Loucy (cell line): ENCODE results near the gene TPM1.
"Not testable (repeated sequence)": the region's sequence is repeated elsewhere in the genome, so short reads cannot be mapped to it uniquely, and the experiment has no call there.

Experiments used
- H2AFZ ChIP-seq: fragments of 200-600 bp; sonication (generic); 2 replicates; pipeline ENCODE4 v1.6.0; 2016; ENCODE audit warnings: antibody characterized with exemption, mild to moderate bottlenecking, low read length, moderate library complexity
- H3F3A ChIP-seq: fragments of 200-600 bp; 2 replicates; pipeline ENCODE4 v1.6.0; 2016; ENCODE audit warnings: antibody characterized with exemption, low read depth, mild to moderate bottlenecking
- H3K27me3 ChIP-seq: fragments of 200-600 bp; sonication (generic); 2 replicates; pipeline ENCODE4 v1.6.1; 2014; ENCODE audit warnings: low read length, mild to moderate bottlenecking; ENCODE audit not compliant: insufficient read depth, poor library complexity, severe bottlenecking
- H3K36me3 ChIP-seq: fragments of 200-600 bp; sonication (generic); 2 replicates; pipeline ENCODE4 v1.6.1; 2016; ENCODE audit warnings: low read length; ENCODE audit not compliant: insufficient read depth
- H3K4me1 ChIP-seq: fragments of 200-600 bp; sonication (generic); 2 replicates; pipeline ENCODE4 v1.5.1; 2014; ENCODE audit warnings: low read length, mild to moderate bottlenecking; ENCODE audit not compliant: insufficient read depth, poor library complexity, severe bottlenecking
- H3K4me2 ChIP-seq: fragments of 200-600 bp; sonication (generic); 2 replicates; pipeline ENCODE4 v1.6.0; 2014; ENCODE audit warnings: antibody characterized with exemption, low read length, low read depth, mild to moderate bottlenecking; ENCODE audit not compliant: poor library complexity, severe bottlenecking
- H3K4me3 ChIP-seq: fragments of 200-600 bp; sonication (generic); 2 replicates; pipeline ENCODE4 v1.5.1; 2014; ENCODE audit warnings: low read length, mild to moderate bottlenecking, mixed read lengths; ENCODE audit not compliant: poor library complexity, severe bottlenecking
- H3K79me2 ChIP-seq: fragments of 200-600 bp; sonication (generic); 2 replicates; pipeline ENCODE4 v1.6.1; 2014; ENCODE audit warnings: low read length; ENCODE audit not compliant: insufficient read depth
- H3K9ac ChIP-seq: fragments of 200-600 bp; sonication (generic); 2 replicates; pipeline ENCODE4 v1.6.0; 2014; ENCODE audit warnings: mild to moderate bottlenecking, low read depth, low read length, moderate library complexity; ENCODE audit not compliant: poor library complexity, severe bottlenecking
- H3K9me2 ChIP-seq: fragments of 200-600 bp; sonication (generic); replicated peaks from 2 replicates; pipeline ENCODE4 v1.6.1; 2016; ENCODE audit warnings: low read depth, low read length, mixed read lengths
- H3K9me3 ChIP-seq: fragments of 200-600 bp; sonication (generic); 2 replicates; pipeline ENCODE4 v1.6.1; 2014; ENCODE audit warnings: mild to moderate bottlenecking, antibody characterized with exemption, low read length, low read depth; ENCODE audit not compliant: insufficient read depth
- H4K20me1 ChIP-seq: fragments of 200-600 bp; sonication (generic); 2 replicates; pipeline ENCODE4 v1.6.0; 2014; ENCODE audit warnings: antibody characterized with exemption, low read length, mild to moderate bottlenecking; ENCODE audit not compliant: insufficient read depth, poor library complexity, severe bottlenecking
- CTCF ChIP-seq: fragments of 200-600 bp; sonication (generic); conservative IDR thresholded peaks from 2 replicates; pipeline ENCODE4 v1.5.1; 2014; ENCODE audit warnings: mild to moderate bottlenecking, antibody characterized with exemption, low read length
- EZH2phosphoT487 ChIP-seq: fragments of 200-600 bp; IDR thresholded peaks from 2 replicates; pipeline ENCODE4 v1.6.1; 2018; ENCODE audit warnings: antibody characterized with exemption, mild to moderate bottlenecking, moderate library complexity, borderline replicate concordance

The TPM1 gene

GRCh38 chr15:63103416-63103815, 60.9 kb downstream of the TPM1 start:
- no peak overlapping the region for H2AFZ ChIP-seq
- H3K79me2 ChIP-seq = no peaks in the 10 kb centered on the region
- H3K4me1 ChIP-seq = no peaks in the 10 kb centered on the region
- no peaks in the 10 kb centered on the region for H3K9me2 ChIP-seq
- H3K27me3 ChIP-seq = no peaks in the 10 kb centered on the region
- H4K20me1 ChIP-seq = no peaks in the 10 kb centered on the region
- no peak for TF ChIP-seq CTCF
- no peak for TF ChIP-seq EZH2phosphoT487
- no peaks in the 10 kb centered on the region for H3F3A ChIP-seq
- H3K4me2 ChIP-seq = no peak overlapping the region
- no peak overlapping the region for H3K9ac ChIP-seq
- no peaks in the 10 kb centered on the region; the same call in 1 of the 2 replicates for H3K9me3 ChIP-seq
- no peak overlapping the region for H3K4me3 ChIP-seq
- no peaks in the 10 kb centered on the region for H3K36me3 ChIP-seq

- no peak overlapping the region for H2AFZ ChIP-seq
- no peak overlapping the region for H3K4me2 ChIP-seq
- H3F3A ChIP-seq = no peaks in the 10 kb centered on the region
- H3K9ac ChIP-seq = no peak overlapping the region
- no peaks in the 10 kb centered on the region for H3K27me3 ChIP-seq
- no peak for TF ChIP-seq EZH2phosphoT487
- no peak for TF ChIP-seq CTCF
- no peaks in the 10 kb centered on the region for H3K36me3 ChIP-seq
- no peaks in the 10 kb centered on the region for H4K20me1 ChIP-seq
- H3K9me2 ChIP-seq = no peaks in the 10 kb centered on the region
- H3K4me1 ChIP-seq = no peaks in the 10 kb centered on the region
- no peak overlapping the region for H3K4me3 ChIP-seq
- H3K9me3 ChIP-seq = no peaks in the 10 kb centered on the region; the same call in 1 of the 2 replicates
- no peaks in the 10 kb centered on the region for H3K79me2 ChIP-seq
Observed at GRCh38 chr15:63104727-63105126, 62.2 kb downstream of the TPM1 start.

GRCh38 chr15:63105354-63105753, 62.8 kb downstream of the TPM1 start:
- not testable (repeated sequence) for H3F3A ChIP-seq, H3K36me3 ChIP-seq, H3K79me2 ChIP-seq, H2AFZ ChIP-seq, H3K9me3 ChIP-seq, H3K9me2 ChIP-seq, H3K4me1 ChIP-seq, H3K27me3 ChIP-seq, H3K9ac ChIP-seq, H4K20me1 ChIP-seq, H3K4me3 ChIP-seq, H3K4me2 ChIP-seq

GRCh38 chr15:63107895-63108546, 65.5 kb downstream of the TPM1 start:
- no peaks in the 10 kb centered on the region for H3K79me2 ChIP-seq
- no peaks in the 10 kb centered on the region; the same call in 1 of the 2 replicates for H3K9me3 ChIP-seq
- no peak overlapping the region for H3K4me2 ChIP-seq
- H3K9me2 ChIP-seq = no peaks in the 10 kb centered on the region
- no peak overlapping the region for H3K9ac ChIP-seq
- no peaks in the 10 kb centered on the region for H3K27me3 ChIP-seq
- H3K4me1 ChIP-seq = peaks cover 22% of the 10 kb centered on the region
- H3F3A ChIP-seq = 0 out of 2 replicates have a peak, but pooled peaks cover 2% of the 10 kb centered on the region
- H3K36me3 ChIP-seq = no peaks in the 10 kb centered on the region
- no peaks in the 10 kb centered on the region for H4K20me1 ChIP-seq
- TF ChIP-seq EZH2phosphoT487 (no peak), CTCF (no peak)
- no peak overlapping the region for H3K4me3 ChIP-seq
- no peak overlapping the region for H2AFZ ChIP-seq
